OCI-LY1 (cell line): ENCODE results near the gene KBTBD6.

ENCODE experiments used
- H2AFZ ChIP-seq: fragments of 200-600 bp; sonication (generic), shearing (Covaris generic); 2 replicates; pipeline ENCODE4 v1.6.0; 2014; ENCODE audit warnings: antibody characterized with exemption, mild to moderate bottlenecking, low read length
- H3F3A ChIP-seq: fragments of 200-600 bp; sonication (generic), shearing (Covaris generic); 2 replicates; pipeline ENCODE4 v1.6.0; 2014; ENCODE audit warnings: mild to moderate bottlenecking, antibody characterized with exemption, low read length, moderate library complexity; ENCODE audit not compliant: insufficient read depth
- H3K27ac ChIP-seq: fragments of 200-600 bp; sonication (generic); 2 replicates; pipeline ENCODE4 v1.5.1; 2014; ENCODE audit warnings: low read length, mixed run types, mild to moderate bottlenecking, low read depth; ENCODE audit not compliant: poor library complexity, severe bottlenecking
- H3K27me3 ChIP-seq: fragments of 200-600 bp; sonication (generic); 2 replicates; pipeline ENCODE4 v1.6.0; 2014; ENCODE audit warnings: antibody characterized with exemption, mild to moderate bottlenecking, low read length, moderate library complexity; ENCODE audit not compliant: insufficient read depth
- H3K36me3 ChIP-seq: fragments of 200-600 bp; sonication (generic); 2 replicates; pipeline ENCODE4 v1.6.1; 2014; ENCODE audit warnings: mild to moderate bottlenecking, antibody characterized with exemption, low read length, moderate library complexity, mixed read lengths; ENCODE audit not compliant: insufficient read depth
- H3K4me1 ChIP-seq: fragments of 200-600 bp; sonication (generic); 2 replicates; pipeline ENCODE4 v1.5.1; 2014; ENCODE audit warnings: mild to moderate bottlenecking, low read length, moderate library complexity; ENCODE audit not compliant: insufficient read depth, severe bottlenecking
- H3K4me2 ChIP-seq: fragments of 200-600 bp; sonication (generic), shearing (Covaris generic); 2 replicates; pipeline ENCODE4 v1.6.1; 2014; ENCODE audit warnings: low read length
- H3K4me3 ChIP-seq: fragments of 200-600 bp; sonication (generic); 2 replicates; pipeline ENCODE4 v1.5.1; 2014; ENCODE audit warnings: low read length, low read depth, mild to moderate bottlenecking, mixed read lengths; ENCODE audit not compliant: poor library complexity, severe bottlenecking
- H3K79me2 ChIP-seq: fragments of 200-600 bp; shearing (Covaris generic); 2 replicates; pipeline ENCODE4 v1.6.1; 2016; ENCODE audit warnings: mixed run types, low read length, mixed read lengths; ENCODE audit not compliant: insufficient read depth
- H3K9ac ChIP-seq: fragments of 200-600 bp; sonication (generic), shearing (Covaris generic); 2 replicates; pipeline ENCODE4 v1.6.1; 2014; ENCODE audit warnings: mild to moderate bottlenecking, low read length, mixed read lengths
- H3K9me2 ChIP-seq: fragments of 200-600 bp; sonication (generic), shearing (Covaris generic); 2 replicates; pipeline ENCODE4 v1.6.1; 2014; ENCODE audit warnings: low read depth, mild to moderate bottlenecking, low read length, mixed read lengths
- H3K9me3 ChIP-seq: fragments of 200-600 bp; shearing (Covaris generic); 2 replicates; pipeline ENCODE4 v1.6.1; 2014; ENCODE audit warnings: low read length, mixed read lengths
- H4K20me1 ChIP-seq: fragments of 200-600 bp; sonication (generic), shearing (Covaris generic); 2 replicates; pipeline ENCODE4 v1.6.0; 2016; ENCODE audit warnings: mild to moderate bottlenecking, low read length; ENCODE audit not compliant: insufficient read depth
- EZH2 ChIP-seq: fragments of 200-600 bp; sonication (generic), shearing (Covaris generic); IDR thresholded peaks from 2 replicates; pipeline ENCODE4 v1.8.0; 2017; ENCODE audit warnings: borderline replicate concordance, mixed run types, mild to moderate bottlenecking, antibody characterized with exemption, low read length, moderate library complexity, mixed read lengths
- TF ChIP-seq, protein P1 (sequence below): fragments of 200-600 bp; sonication (generic), shearing (Covaris generic); IDR thresholded peaks from 2 replicates; pipeline ENCODE4 v1.5.1; 2017; ENCODE audit warnings: mild to moderate bottlenecking, antibody characterized with exemption, low read length, moderate library complexity, mixed read lengths

KBTBD6 gene, protein sequence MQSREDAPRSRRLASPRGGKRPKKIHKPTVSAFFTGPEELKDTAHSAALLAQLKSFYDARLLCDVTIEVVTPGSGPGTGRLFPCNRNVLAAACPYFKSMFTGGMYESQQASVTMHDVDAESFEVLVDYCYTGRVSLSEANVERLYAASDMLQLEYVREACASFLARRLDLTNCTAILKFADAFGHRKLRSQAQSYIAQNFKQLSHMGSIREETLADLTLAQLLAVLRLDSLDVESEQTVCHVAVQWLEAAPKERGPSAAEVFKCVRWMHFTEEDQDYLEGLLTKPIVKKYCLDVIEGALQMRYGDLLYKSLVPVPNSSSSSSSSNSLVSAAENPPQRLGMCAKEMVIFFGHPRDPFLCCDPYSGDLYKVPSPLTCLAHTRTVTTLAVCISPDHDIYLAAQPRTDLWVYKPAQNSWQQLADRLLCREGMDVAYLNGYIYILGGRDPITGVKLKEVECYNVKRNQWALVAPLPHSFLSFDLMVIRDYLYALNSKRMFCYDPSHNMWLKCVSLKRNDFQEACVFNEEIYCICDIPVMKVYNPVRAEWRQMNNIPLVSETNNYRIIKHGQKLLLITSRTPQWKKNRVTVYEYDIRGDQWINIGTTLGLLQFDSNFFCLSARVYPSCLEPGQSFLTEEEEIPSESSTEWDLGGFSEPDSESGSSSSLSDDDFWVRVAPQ

DNA sequence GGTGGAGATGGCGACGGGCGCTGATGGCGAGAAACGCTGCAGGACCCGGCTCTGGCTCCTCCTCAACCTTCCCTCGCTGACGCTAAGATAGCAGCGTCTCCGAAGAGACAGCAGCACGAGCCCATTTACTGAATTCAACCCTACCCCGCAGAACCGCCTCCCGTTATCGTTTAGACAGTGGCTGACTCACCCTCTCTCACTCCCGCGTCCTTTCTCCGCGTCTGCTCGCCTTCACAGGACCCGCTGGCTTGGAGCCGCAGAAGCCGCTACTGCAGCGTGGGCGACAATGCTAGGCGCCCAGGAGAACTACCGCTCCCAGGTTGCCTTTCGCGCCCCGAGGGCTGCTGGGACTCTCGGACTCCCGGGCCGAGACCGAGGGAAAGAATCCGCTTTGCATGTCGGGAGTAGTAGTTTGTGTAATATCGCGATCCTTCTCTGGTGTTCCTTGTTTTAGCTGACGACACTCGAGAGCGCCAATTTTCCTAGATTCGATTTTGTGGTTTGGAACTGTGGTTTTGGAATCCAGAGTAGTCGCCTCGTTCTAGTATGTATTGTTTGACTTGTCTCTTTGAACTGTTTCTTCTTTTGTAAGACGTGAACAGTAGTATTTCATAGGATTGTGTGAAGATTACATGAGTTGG is at the start of gene KBTBD6:
KBTBD6 (minus strand) TSS at position 291 of the 641 bp plus-strand sequence. CDS start 291 bp downstream, outside the sequence.
- Histone ChIP-seq H3F3A (no peaks in the 10 kb centered on the region), H3K27ac (peak within 1 kb of the TSS; percentile 35), H3K4me1 (peaks cover 41% of the 10 kb centered on the region), H4K20me1 (no peaks in the 10 kb centered on the region), H3K9me3 (peaks cover 3% of the 10 kb centered on the region; the same call in 1 of the 2 replicates), H3K4me2 (peak within 1 kb of the TSS; percentile 76), H3K79me2 (peaks cover 28% of the 10 kb centered on the region), H3K27me3 (no peaks in the 10 kb centered on the region), H3K36me3 (peaks cover 35% of the 10 kb centered on the region), H3K9ac (peak within 1 kb of the TSS; percentile 76), H3K4me3 (peak within 1 kb of the TSS; percentile 77), H2AFZ (peak within 1 kb of the TSS; percentile 82), H3K9me2 (no peaks in the 10 kb centered on the region)
- no peak for TF ChIP-seq EZH2
- TF ChIP-seq, protein P1, sequence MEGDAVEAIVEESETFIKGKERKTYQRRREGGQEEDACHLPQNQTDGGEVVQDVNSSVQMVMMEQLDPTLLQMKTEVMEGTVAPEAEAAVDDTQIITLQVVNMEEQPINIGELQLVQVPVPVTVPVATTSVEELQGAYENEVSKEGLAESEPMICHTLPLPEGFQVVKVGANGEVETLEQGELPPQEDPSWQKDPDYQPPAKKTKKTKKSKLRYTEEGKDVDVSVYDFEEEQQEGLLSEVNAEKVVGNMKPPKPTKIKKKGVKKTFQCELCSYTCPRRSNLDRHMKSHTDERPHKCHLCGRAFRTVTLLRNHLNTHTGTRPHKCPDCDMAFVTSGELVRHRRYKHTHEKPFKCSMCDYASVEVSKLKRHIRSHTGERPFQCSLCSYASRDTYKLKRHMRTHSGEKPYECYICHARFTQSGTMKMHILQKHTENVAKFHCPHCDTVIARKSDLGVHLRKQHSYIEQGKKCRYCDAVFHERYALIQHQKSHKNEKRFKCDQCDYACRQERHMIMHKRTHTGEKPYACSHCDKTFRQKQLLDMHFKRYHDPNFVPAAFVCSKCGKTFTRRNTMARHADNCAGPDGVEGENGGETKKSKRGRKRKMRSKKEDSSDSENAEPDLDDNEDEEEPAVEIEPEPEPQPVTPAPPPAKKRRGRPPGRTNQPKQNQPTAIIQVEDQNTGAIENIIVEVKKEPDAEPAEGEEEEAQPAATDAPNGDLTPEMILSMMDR, result no peak

DNA sequence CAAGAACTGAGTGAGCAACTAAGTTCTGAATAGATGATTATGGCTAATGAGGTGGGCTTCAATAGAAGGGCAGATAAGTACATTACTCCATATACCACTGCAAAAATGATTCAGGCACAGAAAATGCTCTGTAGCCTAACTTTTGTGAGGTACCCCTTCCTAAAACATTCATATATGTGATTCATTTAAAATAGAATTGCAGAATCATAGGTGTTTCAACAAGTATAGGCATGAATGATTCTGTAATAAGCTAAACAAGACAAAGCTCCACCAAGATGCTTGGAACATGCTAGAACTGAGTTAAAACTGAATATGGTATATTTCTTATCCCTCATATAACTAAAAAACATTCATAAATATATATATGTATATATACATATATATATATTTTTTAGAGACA is 49.6 kb upstream of the KBTBD6 start:
- TF ChIP-seq EZH2, result no peak
- TF ChIP-seq, protein P1, result no peak
- no peaks in the 10 kb centered on the region for H3K4me1 ChIP-seq
- H2AFZ ChIP-seq, result no peak overlapping the region
- no peaks in the 10 kb centered on the region for H3K9me3 ChIP-seq
- H3K9ac ChIP-seq, result no peak overlapping the region
- no peaks in the 10 kb centered on the region for H3K36me3 ChIP-seq
- no peak overlapping the region for H3K4me2 ChIP-seq
- H3K27ac ChIP-seq, result no peak overlapping the region
- H3K4me3 ChIP-seq, result no peak overlapping the region
- H3K27me3 ChIP-seq, result no peaks in the 10 kb centered on the region
- H3K9me2 ChIP-seq, result no peaks in the 10 kb centered on the region
- H3K79me2 ChIP-seq, result no peaks in the 10 kb centered on the region
- no peaks in the 10 kb centered on the region for H4K20me1 ChIP-seq
- no peaks in the 10 kb centered on the region for H3F3A ChIP-seq

DNA sequence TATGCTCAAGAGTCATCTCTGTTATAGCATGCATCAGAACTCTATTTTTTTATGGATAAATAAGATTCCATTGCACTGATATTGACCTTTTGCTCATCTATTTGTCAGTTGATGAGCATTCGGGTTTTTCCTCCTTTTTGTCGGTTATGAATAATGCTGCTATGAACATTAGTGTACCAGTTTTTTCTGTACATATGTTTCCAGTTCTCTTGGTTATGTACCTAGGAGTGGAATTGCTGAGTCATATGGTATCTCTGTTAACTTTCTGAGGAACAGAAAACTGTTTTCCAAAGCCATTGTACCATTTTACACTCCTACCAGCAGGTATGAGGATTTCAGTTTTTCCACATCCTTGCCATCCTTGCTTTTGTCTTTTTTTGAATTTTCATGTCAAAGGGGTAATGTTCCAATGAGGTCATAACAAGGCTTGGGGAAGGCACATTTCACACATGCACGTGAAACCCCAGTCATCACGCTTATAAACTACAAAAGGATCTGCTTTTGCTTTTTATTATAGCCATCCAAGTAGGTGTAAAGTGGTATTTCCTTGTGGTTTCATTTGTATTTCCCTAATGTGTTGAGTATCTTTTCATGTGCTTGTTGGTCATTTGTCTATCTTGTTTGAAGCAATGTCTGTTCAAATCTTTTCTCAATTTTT is 47.1 kb upstream of the KBTBD6 start:
- Histone ChIP-seq H3K9ac (no peak overlapping the region), H3K27ac (no peak overlapping the region), H3K4me2 (no peak overlapping the region), H3K9me3 (peaks cover 9% of the 10 kb centered on the region), H3F3A (no peaks in the 10 kb centered on the region), H3K4me3 (no peak overlapping the region), H4K20me1 (no peaks in the 10 kb centered on the region), H3K79me2 (no peaks in the 10 kb centered on the region), H3K36me3 (no peaks in the 10 kb centered on the region), H3K9me2 (no peaks in the 10 kb centered on the region), H3K27me3 (no peaks in the 10 kb centered on the region), H3K4me1 (no peaks in the 10 kb centered on the region), H2AFZ (no peak overlapping the region)
- TF ChIP-seq, protein P1, result no peak
- no peak for TF ChIP-seq EZH2
